Stimulated activated CD4-positive, alpha-beta T cell treated with anti-CD3 and anti-CD28 coated beads, TNF-alpha, amount 100 ng/mL, for 1 hour (primary cell): Measurements from ENCODE around the gene C1orf141.
"Not testable (repeated sequence)": the region's sequence is repeated elsewhere in the genome, so short reads cannot be mapped to it uniquely, and the experiment has no call there.

Experiments used
- DNase-seq, 3 donors: peaks; one replicate each; pipeline ENCODE4 v3.0.0-alpha.2; 2020; ENCODE audit warnings: low read depth in 3 of 3, low spot score in 1 of 3

C1orf141 gene

GRCh38 chr1:67089685-67090208 is 45.0 kb downstream of the C1orf141 start:
- no peak for DNase-seq

- DNase-seq, result no peak
These were observed 46.3 kb downstream of the C1orf141 start for GRCh38 chr1:67088440-67088839.

- no peak for DNase-seq
These were observed 49.4 kb downstream of the C1orf141 start for GRCh38 chr1:67085326-67085725.

GRCh38 chr1:67084765-67085318 is 49.9 kb downstream of the C1orf141 start:
- no peak for DNase-seq

GRCh38 chr1:67078291-67078690 is 56.5 kb downstream of the C1orf141 start:
- no peak for DNase-seq

- no peak for DNase-seq
These were observed 57.2 kb downstream of the C1orf141 start for GRCh38 chr1:67077593-67077992.

GRCh38 chr1:67072749-67073148 is 62.0 kb downstream of the C1orf141 start:
- DNase-seq, result no peak

- DNase-seq, result not testable (repeated sequence)
These were observed 67.1 kb downstream of the C1orf141 start for GRCh38 chr1:67067655-67068054.

- no peak for DNase-seq
These were observed 72.4 kb downstream of the C1orf141 start for GRCh38 chr1:67062412-67062811.

GRCh38 chr1:67061266-67061665 is 73.5 kb downstream of the C1orf141 start:
- no peak for DNase-seq

GRCh38 chr1:67060811-67061218 is 74.0 kb downstream of the C1orf141 start:
- DNase-seq, result no peak

- DNase-seq, result no peak
These were observed 75.4 kb downstream of the C1orf141 start for GRCh38 chr1:67059346-67059745.

GRCh38 chr1:67058761-67059160 is 76.0 kb downstream of the C1orf141 start:
- DNase-seq, result no peak

- no peak for DNase-seq
These were observed 76.5 kb downstream of the C1orf141 start for GRCh38 chr1:67058242-67058641.

- DNase-seq, result peak; percentile 53 to 67 (median 57)
These were observed 80.7 kb downstream of the C1orf141 start, which contains the start of gene SLC35D1 for GRCh38 chr1:67053785-67054772. SLC35D1 (minus strand) TSS chr1:67054148; CDS start chr1:67054013, 135 bp downstream.

- peak in 1 of 3 donors; percentile 7 for DNase-seq
These were observed 81.3 kb downstream of the C1orf141 start for GRCh38 chr1:67053535-67053784.

- no peak for DNase-seq
These were observed 81.8 kb downstream of the C1orf141 start for GRCh38 chr1:67052741-67053534.

GRCh38 chr1:67051196-67051595 is 83.6 kb downstream of the C1orf141 start:
- DNase-seq, result no peak

- no peak for DNase-seq
These were observed 90.0 kb downstream of the C1orf141 start for GRCh38 chr1:67044631-67045270.

GRCh38 chr1:67043366-67043765 is 91.4 kb downstream of the C1orf141 start:
- no peak for DNase-seq
